ENCODE measurements around the gene GPRIN1.

Gene GPRIN1

GRCh38 chr5:176642675-176643490 lies 32.9 kb upstream of the GPRIN1 start:
- H3K4me3 ChIP-seq (ENCODE audit: low read length) = no peak overlapping the region
- TF ChIP-seq CTCF (IDR thresholded peaks at IDR 0.05; ENCODE audit: insufficient read depth, low read depth, low read length, missing control alignments) = no peak
- no peak for DNase-seq (ENCODE audit: low read depth)

GRCh38 chr5:176640616-176641015 lies 30.7 kb upstream of the GPRIN1 start:
- DNase-seq (ENCODE audit: low read depth) = no peak
- no peak overlapping the region for H3K4me3 ChIP-seq (ENCODE audit: low read length)
- TF ChIP-seq CTCF (IDR thresholded peaks at IDR 0.05; ENCODE audit: insufficient read depth, low read depth, low read length, missing control alignments) = no peak

- DNase-seq (ENCODE audit: low read depth) = no peak
- TF ChIP-seq CTCF (IDR thresholded peaks at IDR 0.05; ENCODE audit: insufficient read depth, low read depth, low read length, missing control alignments) = no peak
Observed at GRCh38 chr5:176639981-176640380, 30.0 kb upstream of the GPRIN1 start.

GRCh38 chr5:176639208-176639607 lies 29.3 kb upstream of the GPRIN1 start:
- H3K4me3 ChIP-seq (ENCODE audit: low read length) = no peak overlapping the region
- DNase-seq (ENCODE audit: low read depth) = no peak
- no peak for TF ChIP-seq CTCF (IDR thresholded peaks at IDR 0.05; ENCODE audit: insufficient read depth, low read depth, low read length, missing control alignments)

More at GRCh38 chr5:176639981-176640380, 30.0 kb upstream of the GPRIN1 start:
- H3K4me3 ChIP-seq (ENCODE audit: low read length) = no peak overlapping the region

GRCh38 chr5:176638437-176638836 lies 28.5 kb upstream of the GPRIN1 start:
- no peak for TF ChIP-seq CTCF (IDR thresholded peaks at IDR 0.05; ENCODE audit: insufficient read depth, low read depth, low read length, missing control alignments)
- DNase-seq (ENCODE audit: low read depth) = no peak
- no peak overlapping the region for H3K4me3 ChIP-seq (ENCODE audit: low read length)

- no peak for DNase-seq (ENCODE audit: low read depth)
- TF ChIP-seq CTCF (IDR thresholded peaks at IDR 0.05; ENCODE audit: insufficient read depth, low read depth, low read length, missing control alignments) = no peak
- no peak overlapping the region for H3K4me3 ChIP-seq (ENCODE audit: low read length)
Observed at GRCh38 chr5:176637556-176637955, 27.6 kb upstream of the GPRIN1 start.

- H3K4me3 ChIP-seq (ENCODE audit: low read length) = no peak overlapping the region
- DNase-seq (ENCODE audit: low read depth) = no peak
- no peak for TF ChIP-seq CTCF (IDR thresholded peaks at IDR 0.05; ENCODE audit: insufficient read depth, low read depth, low read length, missing control alignments)
Observed at GRCh38 chr5:176636426-176636825, 26.5 kb upstream of the GPRIN1 start.

Measured in epithelial cell of esophagus (primary cell).